ENCODE results near the gene MGAT2. TPM values are rescaled to one million over a fixed set of nuclear protein-coding genes. Genes with fewer than 3 reads are reported as not detected.

The MGAT2 gene
- total and polyA plus RNA-seq, 9 of the 15 experiments (the other 6 are each of a cell fraction or from before 2014, with no cell fraction given) = 0.03 to 33.3 (median 24.6) TPM; not detected in 1

DNA sequence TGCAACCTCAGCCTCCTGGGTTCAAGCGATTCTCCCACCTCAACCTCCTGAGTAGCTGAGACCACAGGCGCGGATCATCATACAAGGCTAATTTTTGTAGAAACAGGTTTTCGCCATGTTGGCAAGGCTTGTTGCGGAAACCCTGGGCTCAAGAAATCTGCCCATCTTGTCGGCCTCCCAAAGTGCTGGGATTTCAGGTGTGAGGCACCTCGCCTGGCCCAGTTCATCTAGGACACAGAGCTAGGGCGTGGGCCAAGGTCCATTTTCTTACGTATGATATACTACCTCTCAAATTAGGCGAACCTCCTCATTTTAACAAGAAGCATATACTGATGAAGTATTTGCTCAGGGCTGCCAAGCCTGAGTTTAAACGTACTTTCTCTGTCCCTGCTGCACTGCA lies 36.5 kb upstream of the MGAT2 start:
- Histone ChIP-seq H3K27ac (ENCODE audit: extremely low read depth, low read depth, low read length) (peak overlapping the region; percentile 65), H3K36me3 (ENCODE audit: control insufficient read depth, insufficient read depth, low read length) (peaks cover 45% of the 10 kb centered on the region), H3K9ac (ENCODE audit: insufficient read depth in 1 of 2, low read depth in 2 of 2, low read length in 2 of 2) (peak overlapping the region; percentile 94 to 99), H3K4me2 (ENCODE audit: insufficient read depth, low read length) (peak overlapping the region; percentile 94), H2AFZ (ENCODE audit: low read depth, low read length) (no peak overlapping the region), H3K9me3 (replicated peaks; ENCODE audit: control insufficient read depth, insufficient read depth, low read depth, low read length) (no peaks in the 10 kb centered on the region), H3K4me3 (peak overlapping the region; percentile 82), H4K20me1 (replicated peaks; ENCODE audit: control insufficient read depth, insufficient read depth, low read length) (peaks cover 30% of the 10 kb centered on the region), H3K27me3 (ENCODE audit: control insufficient read depth in 2 of 2, insufficient read depth in 2 of 2, low read length in 2 of 2) (no peaks in the 10 kb centered on the region), H3K4me1 (replicated peaks in 1 of 2; ENCODE audit: control insufficient read depth in 2 of 2, insufficient read depth in 2 of 2, low read length in 2 of 2) (peaks cover 12% of the 10 kb centered on the region in 2 experiments; a peak in 4 of 5 replicates), H3K9me1 (ENCODE audit: control insufficient read depth, insufficient read depth, low read length) (no peaks in the 10 kb centered on the region), H3K79me2 (ENCODE audit: control insufficient read depth, insufficient read depth, low read length) (peaks cover 67% of the 10 kb centered on the region)
- ChIA-PET POLR2A (no interaction called here), CTCF (ENCODE audit: low intra/inter-chr PET ratio) (no interaction called here)
- BruUV-seq (replicated peaks) = no TSS peak
- intact Hi-C loops (cut with micrococcal nuclease) = no loop called here
- TF ChIP-seq ETV5 (CRISPR knock-in tag; IDR thresholded peaks at IDR 0.05; ENCODE audit: low read depth) = no peak
- TF ChIP-seq, protein P1, sequence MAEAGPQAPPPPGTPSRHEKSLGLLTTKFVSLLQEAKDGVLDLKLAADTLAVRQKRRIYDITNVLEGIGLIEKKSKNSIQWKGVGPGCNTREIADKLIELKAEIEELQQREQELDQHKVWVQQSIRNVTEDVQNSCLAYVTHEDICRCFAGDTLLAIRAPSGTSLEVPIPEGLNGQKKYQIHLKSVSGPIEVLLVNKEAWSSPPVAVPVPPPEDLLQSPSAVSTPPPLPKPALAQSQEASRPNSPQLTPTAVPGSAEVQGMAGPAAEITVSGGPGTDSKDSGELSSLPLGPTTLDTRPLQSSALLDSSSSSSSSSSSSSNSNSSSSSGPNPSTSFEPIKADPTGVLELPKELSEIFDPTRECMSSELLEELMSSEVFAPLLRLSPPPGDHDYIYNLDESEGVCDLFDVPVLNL (CRISPR knock-in tag; IDR thresholded peaks at IDR 0.05; ENCODE audit: low read depth) = no peak
- no peak for TF ChIP-seq ZNF121 (CRISPR knock-in tag; conservative IDR thresholded peaks at IDR 0.05)
- TF ChIP-seq POLR2A (conservative IDR thresholded peaks at IDR 0.05) = 0 out of 2 replicates have a peak, but pooled peaks have one; percentile 22
- TF ChIP-seq RAD21 (CRISPR knock-in tag; conservative IDR thresholded peaks at IDR 0.05 in 1 of 2, IDR thresholded peaks at IDR 0.05 in 1 of 2) = no peak
- TF ChIP-seq, protein P2, sequence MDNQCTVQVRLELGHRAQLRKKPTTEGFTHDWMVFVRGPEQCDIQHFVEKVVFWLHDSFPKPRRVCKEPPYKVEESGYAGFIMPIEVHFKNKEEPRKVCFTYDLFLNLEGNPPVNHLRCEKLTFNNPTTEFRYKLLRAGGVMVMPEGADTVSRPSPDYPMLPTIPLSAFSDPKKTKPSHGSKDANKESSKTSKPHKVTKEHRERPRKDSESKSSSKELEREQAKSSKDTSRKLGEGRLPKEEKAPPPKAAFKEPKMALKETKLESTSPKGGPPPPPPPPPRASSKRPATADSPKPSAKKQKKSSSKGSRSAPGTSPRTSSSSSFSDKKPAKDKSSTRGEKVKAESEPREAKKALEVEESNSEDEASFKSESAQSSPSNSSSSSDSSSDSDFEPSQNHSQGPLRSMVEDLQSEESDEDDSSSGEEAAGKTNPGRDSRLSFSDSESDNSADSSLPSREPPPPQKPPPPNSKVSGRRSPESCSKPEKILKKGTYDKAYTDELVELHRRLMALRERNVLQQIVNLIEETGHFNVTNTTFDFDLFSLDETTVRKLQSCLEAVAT (IDR thresholded peaks at IDR 0.05) = no peak
- peak; percentile 44; the same call in 1 of the 2 replicates for TF ChIP-seq POLR2G (IDR thresholded peaks at IDR 0.05; ENCODE audit: low read depth, low read length)
- TF ChIP-seq RBFOX2 (IDR thresholded peaks at IDR 0.05; ENCODE audit: low read depth, low read length) = peak; percentile 72
- TF ChIP-seq SAFB2 (IDR thresholded peaks at IDR 0.05; ENCODE audit: borderline replicate concordance, low read depth, low read length, severe bottlenecking) = no peak
- TF ChIP-seq, protein P3, sequence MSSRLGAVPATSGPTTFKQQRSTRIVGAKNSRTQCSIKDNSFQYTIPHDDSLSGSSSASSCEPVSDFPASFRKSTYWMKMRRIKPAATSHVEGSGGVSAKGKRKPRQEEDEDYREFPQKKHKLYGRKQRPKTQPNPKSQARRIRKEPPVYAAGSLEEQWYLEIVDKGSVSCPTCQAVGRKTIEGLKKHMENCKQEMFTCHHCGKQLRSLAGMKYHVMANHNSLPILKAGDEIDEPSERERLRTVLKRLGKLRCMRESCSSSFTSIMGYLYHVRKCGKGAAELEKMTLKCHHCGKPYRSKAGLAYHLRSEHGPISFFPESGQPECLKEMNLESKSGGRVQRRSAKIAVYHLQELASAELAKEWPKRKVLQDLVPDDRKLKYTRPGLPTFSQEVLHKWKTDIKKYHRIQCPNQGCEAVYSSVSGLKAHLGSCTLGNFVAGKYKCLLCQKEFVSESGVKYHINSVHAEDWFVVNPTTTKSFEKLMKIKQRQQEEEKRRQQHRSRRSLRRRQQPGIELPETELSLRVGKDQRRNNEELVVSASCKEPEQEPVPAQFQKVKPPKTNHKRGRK (tag; IDR thresholded peaks at IDR 0.05) = no peak
- DNase-seq (ENCODE audit: extremely low read depth in 1 of 4, low spot score in 3 of 4) (no peak), ATAC-seq (no peak), FAIRE-seq (no peak)
- 5% methylated on average over 10 of the region's 11 CpGs for WGBS (ENCODE audit: insufficient coverage, low coverage, missing lambda C conversion rate)
- in situ Hi-C loops (cut with MboI) = no loop called here

Data from K562 (cell line).